Parathyroid adenoma (tissue), 2 donors: ENCODE results near the gene AFG1L.

ENCODE experiments used
- H2AFZ ChIP-seq: fragments of 300-600 bp; sonication (generic); one replicate; pipeline ENCODE4 v1.7.0; 2017; ENCODE audit warnings: antibody characterized with exemption, mild to moderate bottlenecking
- H3K27ac ChIP-seq: fragments of 300-600 bp; sonication (generic); one replicate; pipeline ENCODE4 v1.7.0; 2017
- H3K27me3 ChIP-seq: fragments of 300-600 bp; sonication (generic); one replicate; pipeline ENCODE4 v1.7.0; 2017; ENCODE audit warnings: low read length; ENCODE audit not compliant: control insufficient read depth, insufficient read depth
- H3K36me3 ChIP-seq: fragments of 300-600 bp; sonication (generic); one replicate; pipeline ENCODE4 v1.7.0; 2017; ENCODE audit warnings: low read length; ENCODE audit not compliant: control insufficient read depth, insufficient read depth
- H3K4me1 ChIP-seq: fragments of 300-600 bp; sonication (generic); one replicate; pipeline ENCODE4 v1.7.0; 2017; ENCODE audit warnings: control low read depth
- H3K4me2 ChIP-seq: fragments of 300-600 bp; sonication (generic); one replicate; pipeline ENCODE4 v1.7.0; 2017; ENCODE audit warnings: low read length
- H3K4me3 ChIP-seq: fragments of 300-600 bp; sonication (generic); one replicate; pipeline ENCODE4 v1.7.0; 2017; ENCODE audit warnings: low read depth, low read length
- H3K79me2 ChIP-seq: fragments of 300-600 bp; sonication (generic); one replicate; pipeline ENCODE4 v1.7.0; 2017; ENCODE audit warnings: control low read depth
- H3K9ac ChIP-seq: fragments of 300-600 bp; sonication (generic); one replicate; pipeline ENCODE4 v1.7.0; 2017; ENCODE audit warnings: mild to moderate bottlenecking
- H3K9me3 ChIP-seq: fragments of 300-600 bp; sonication (generic); one replicate; pipeline ENCODE4 v1.7.0; 2017; ENCODE audit warnings: low read length; ENCODE audit not compliant: control insufficient read depth
- TF ChIP-seq, protein P1 (sequence below): fragments of 300-600 bp; sonication (generic); IDR thresholded peaks from one replicate; pipeline ENCODE4 v1.7.0; 2017; ENCODE audit warnings: antibody characterized with exemption, mild to moderate bottlenecking
- donor health status: primary hyperparathyroidism.

AFG1L gene

DNA sequence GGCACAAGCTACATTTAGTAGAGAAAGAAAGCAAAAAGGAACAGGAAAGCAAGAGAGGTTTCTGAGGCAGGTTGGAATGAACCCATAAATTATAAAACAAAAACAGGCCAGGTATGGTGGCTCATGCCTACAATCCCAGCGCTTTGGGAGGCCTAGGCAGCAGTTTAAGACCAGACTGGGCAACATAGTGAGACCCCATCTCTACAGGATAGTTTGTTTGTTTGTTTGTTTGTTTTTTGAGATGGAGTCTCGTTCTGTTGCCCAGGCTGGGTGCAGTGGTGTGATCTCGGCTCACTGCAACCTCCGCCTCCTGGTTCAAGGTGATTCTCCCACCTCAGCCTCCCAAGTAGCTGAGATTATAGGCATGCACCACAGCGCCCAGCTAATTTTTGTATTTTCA is 49.0 kb downstream of the AFG1L start:
- TF ChIP-seq, protein P1, sequence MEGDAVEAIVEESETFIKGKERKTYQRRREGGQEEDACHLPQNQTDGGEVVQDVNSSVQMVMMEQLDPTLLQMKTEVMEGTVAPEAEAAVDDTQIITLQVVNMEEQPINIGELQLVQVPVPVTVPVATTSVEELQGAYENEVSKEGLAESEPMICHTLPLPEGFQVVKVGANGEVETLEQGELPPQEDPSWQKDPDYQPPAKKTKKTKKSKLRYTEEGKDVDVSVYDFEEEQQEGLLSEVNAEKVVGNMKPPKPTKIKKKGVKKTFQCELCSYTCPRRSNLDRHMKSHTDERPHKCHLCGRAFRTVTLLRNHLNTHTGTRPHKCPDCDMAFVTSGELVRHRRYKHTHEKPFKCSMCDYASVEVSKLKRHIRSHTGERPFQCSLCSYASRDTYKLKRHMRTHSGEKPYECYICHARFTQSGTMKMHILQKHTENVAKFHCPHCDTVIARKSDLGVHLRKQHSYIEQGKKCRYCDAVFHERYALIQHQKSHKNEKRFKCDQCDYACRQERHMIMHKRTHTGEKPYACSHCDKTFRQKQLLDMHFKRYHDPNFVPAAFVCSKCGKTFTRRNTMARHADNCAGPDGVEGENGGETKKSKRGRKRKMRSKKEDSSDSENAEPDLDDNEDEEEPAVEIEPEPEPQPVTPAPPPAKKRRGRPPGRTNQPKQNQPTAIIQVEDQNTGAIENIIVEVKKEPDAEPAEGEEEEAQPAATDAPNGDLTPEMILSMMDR, result no peak
- Histone ChIP-seq H3K9me3 (no peaks in the 10 kb centered on the region), H3K4me1 (no peaks in the 10 kb centered on the region), H3K9ac (no peak overlapping the region), H3K4me2 (no peak overlapping the region), H3K36me3 (no peaks in the 10 kb centered on the region), H3K79me2 (no peaks in the 10 kb centered on the region), H3K4me3 (no peak overlapping the region), H3K27ac (no peak overlapping the region), H3K27me3 (no peaks in the 10 kb centered on the region), H2AFZ (no peak overlapping the region)

DNA sequence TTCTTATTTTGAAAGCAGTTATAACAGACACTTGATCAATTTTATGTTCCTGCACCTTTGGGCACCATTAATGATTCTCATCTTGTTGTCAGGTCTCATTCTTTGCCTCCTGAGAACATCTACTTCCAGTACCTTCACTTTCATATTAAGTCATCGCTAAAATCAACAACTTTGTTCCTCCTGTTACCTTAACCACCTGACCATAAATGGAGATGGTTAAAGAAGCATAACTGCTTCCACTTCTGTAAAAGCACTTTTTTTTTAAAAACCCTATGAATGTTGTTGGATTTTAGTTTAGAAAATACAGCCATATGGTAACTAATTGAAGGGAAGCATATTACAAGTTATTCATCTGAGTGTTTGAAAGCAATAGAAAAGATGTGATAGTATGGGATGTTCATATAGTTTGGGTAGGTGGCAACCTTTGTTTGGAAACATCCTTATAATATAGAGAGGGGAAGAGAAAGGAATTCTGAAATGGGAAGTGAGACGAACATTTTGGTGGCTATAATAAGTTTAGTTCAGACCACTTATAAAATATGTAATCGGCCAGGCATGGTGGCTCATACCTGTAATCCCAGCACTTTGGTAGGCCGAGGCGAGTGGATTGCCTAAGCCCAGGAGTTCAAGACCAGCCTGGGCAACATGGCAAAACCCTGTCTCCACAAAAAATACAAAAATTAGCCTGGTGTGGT is 53.9 kb downstream of the AFG1L start:
- Histone ChIP-seq H3K4me2 (no peak overlapping the region), H3K4me3 (no peak overlapping the region), H3K36me3 (no peaks in the 10 kb centered on the region), H3K27me3 (no peaks in the 10 kb centered on the region), H3K4me1 (no peaks in the 10 kb centered on the region), H2AFZ (no peak overlapping the region), H3K79me2 (no peaks in the 10 kb centered on the region), H3K9me3 (no peaks in the 10 kb centered on the region), H3K9ac (no peak overlapping the region), H3K27ac (no peak overlapping the region)
- TF ChIP-seq, protein P1, result no peak

DNA sequence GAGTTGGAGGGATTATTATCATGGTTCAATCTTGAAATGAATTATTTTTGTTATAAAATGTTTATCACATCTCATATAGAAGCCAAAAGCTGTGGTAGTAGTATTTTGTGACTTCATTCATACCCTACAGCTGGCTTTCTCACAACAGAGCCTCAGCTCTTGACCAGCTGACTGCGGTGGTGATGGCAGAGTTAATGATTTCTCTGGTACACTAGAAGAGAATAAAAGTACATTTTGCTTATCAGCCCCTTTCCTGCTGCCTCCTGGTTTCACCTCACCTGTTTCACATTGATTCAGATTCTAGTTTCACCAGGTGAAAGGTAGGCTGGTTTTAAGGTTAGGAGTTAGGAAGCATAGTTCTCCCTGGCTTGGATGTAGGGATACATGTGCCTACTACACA is 55.7 kb downstream of the AFG1L start:
- no peak overlapping the region for H3K4me3 ChIP-seq
- no peaks in the 10 kb centered on the region for H3K9me3 ChIP-seq
- H3K27me3 ChIP-seq, result no peaks in the 10 kb centered on the region
- H3K9ac ChIP-seq, result no peak overlapping the region
- H2AFZ ChIP-seq, result no peak overlapping the region
- TF ChIP-seq, protein P1, result no peak
- no peaks in the 10 kb centered on the region for H3K36me3 ChIP-seq
- H3K27ac ChIP-seq, result no peak overlapping the region
- H3K79me2 ChIP-seq, result no peaks in the 10 kb centered on the region
- H3K4me2 ChIP-seq, result no peak overlapping the region
- no peaks in the 10 kb centered on the region for H3K4me1 ChIP-seq

DNA sequence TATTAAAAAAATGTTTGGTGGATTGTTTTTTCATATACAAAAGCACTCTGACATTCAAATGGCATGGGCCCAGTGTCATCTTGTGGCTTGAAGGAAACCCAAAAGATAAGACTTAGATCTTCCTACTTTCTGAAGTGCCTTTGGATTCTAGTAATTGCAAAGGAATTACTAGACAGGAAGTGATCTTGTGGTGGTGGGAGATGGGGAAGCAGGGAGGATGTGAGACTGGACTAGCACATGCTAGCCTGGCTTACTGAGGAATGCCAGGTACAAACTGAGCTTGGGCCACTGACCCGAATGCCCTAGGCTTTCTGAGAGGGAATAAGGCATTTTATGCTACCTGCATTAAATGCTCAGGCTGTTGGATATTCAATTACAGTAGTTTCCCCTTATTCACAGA is 59.0 kb downstream of the AFG1L start:
- H3K9me3 ChIP-seq, result no peaks in the 10 kb centered on the region
- no peak overlapping the region for H3K27ac ChIP-seq
- H3K79me2 ChIP-seq, result no peaks in the 10 kb centered on the region
- H3K4me3 ChIP-seq, result no peak overlapping the region
- H2AFZ ChIP-seq, result no peak overlapping the region
- TF ChIP-seq, protein P1, result no peak
- H3K9ac ChIP-seq, result no peak overlapping the region
- H3K27me3 ChIP-seq, result no peaks in the 10 kb centered on the region
- no peak overlapping the region for H3K4me2 ChIP-seq
- no peaks in the 10 kb centered on the region for H3K36me3 ChIP-seq
- H3K4me1 ChIP-seq, result no peaks in the 10 kb centered on the region

DNA sequence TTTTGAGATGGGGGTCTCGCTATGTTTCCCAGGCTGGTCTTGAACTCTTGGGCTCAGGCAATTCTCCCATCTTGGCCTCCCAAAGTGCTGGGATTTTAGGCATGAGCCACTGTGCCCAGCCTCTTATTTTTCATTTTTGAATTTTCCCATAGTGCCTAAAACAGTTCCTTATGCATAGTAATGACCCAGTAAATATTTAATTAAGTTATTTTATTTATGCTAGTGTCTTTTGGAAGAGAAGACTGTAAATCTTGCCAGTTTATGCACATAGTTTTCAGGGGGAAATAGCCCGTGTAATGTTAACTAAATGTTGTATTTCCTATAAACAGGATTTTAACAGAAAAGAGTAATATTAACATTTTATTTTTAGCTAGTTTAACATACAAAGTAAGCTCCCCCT is 60.3 kb downstream of the AFG1L start:
- Histone ChIP-seq H3K4me1 (no peaks in the 10 kb centered on the region), H3K79me2 (no peaks in the 10 kb centered on the region), H3K9ac (no peak overlapping the region), H3K9me3 (no peaks in the 10 kb centered on the region), H3K27me3 (no peaks in the 10 kb centered on the region), H3K27ac (no peak overlapping the region), H2AFZ (no peak overlapping the region), H3K36me3 (no peaks in the 10 kb centered on the region), H3K4me2 (no peak overlapping the region), H3K4me3 (no peak overlapping the region)
- TF ChIP-seq, protein P1, result no peak
